ENCODE measurements around the gene PRR15L.

The PRR15L gene

DNA sequence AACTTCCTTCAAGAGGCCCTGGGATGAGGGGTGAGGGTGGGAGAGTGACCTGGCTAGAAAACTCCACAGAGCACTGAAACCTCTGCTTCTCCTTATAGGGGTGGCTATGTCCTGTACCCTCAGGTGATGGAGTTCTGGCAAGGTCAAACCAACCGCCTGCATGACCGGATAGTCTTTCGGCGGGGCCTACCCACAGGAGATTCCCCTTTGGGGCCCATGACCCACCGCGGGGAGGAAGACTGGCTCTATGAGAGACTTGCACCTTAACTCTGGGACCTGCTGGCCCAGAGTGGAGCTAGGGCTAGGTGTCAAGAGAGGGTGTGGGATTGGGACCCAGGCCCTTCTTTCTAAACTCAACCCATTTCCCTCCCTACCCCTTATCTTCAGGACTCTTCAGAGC is 11.2 kb downstream of the PRR15L start:
- no peaks in the 10 kb centered on the region for H3K79me1 ChIP-seq (ENCODE audit: low read depth, low read length)
- no peak overlapping the region for H2AFZ ChIP-seq (ENCODE audit: low read length)
- H3K4me2 ChIP-seq (ENCODE audit: insufficient read depth, low read length, poor library complexity, severe bottlenecking), result no peak overlapping the region
- no CpG with 5 or more reads among the region's 6 CpGs for WGBS, 2 donors (ENCODE audit: extremely low coverage in 2 of 2, insufficient read length in 2 of 2, insufficient replicate concordance in 1 of 2)
- H3K4me1 ChIP-seq (ENCODE audit: control insufficient read depth in 2 of 2, insufficient read depth in 1 of 2, low read depth in 1 of 2, low read length in 2 of 2), result peaks cover 8 to 11% of the 10 kb centered on the region in 2 donors
- no peak overlapping the region for H4K8ac ChIP-seq (ENCODE audit: low read depth, low read length)
- DNase-seq (ENCODE audit: low spot score), result no peak
- H2BK120ac ChIP-seq (ENCODE audit: low read depth, low read length), result no peak overlapping the region
- peak overlapping the region; percentile 78 for H2AK5ac ChIP-seq (ENCODE audit: low read depth, low read length)
- H2BK12ac ChIP-seq (ENCODE audit: low read length), result no peak overlapping the region
- H3K14ac ChIP-seq (ENCODE audit: low read length), result no peak overlapping the region
- H3K18ac ChIP-seq (ENCODE audit: low read length), result peak overlapping the region; percentile 36
- H3K27me3 ChIP-seq (ENCODE audit: control insufficient read depth in 3 of 3, insufficient read depth in 3 of 3, low read depth in 1 of 3, low read length in 3 of 3), result peaks cover 0 to 5% (median 0%) of the 10 kb centered on the region in 3 experiments
- H3K36me3 ChIP-seq (replicated peaks in 1 of 2; ENCODE audit: control insufficient read depth in 2 of 2, insufficient read depth in 2 of 2, low read length in 2 of 2), result peaks cover 0 to 12% of the 10 kb centered on the region in 2 donors
- H3K9me3 ChIP-seq (replicated peaks in 1 of 2; ENCODE audit: control insufficient read depth in 2 of 2, insufficient read depth in 1 of 2, low read depth in 1 of 2, low read length in 2 of 2), result no peaks in the 10 kb centered on the region
- no peak overlapping the region for H2BK5ac ChIP-seq (ENCODE audit: low read length)
- no peak overlapping the region for H3K9ac ChIP-seq (ENCODE audit: low read depth, low read length, poor library complexity)
- H3K4ac ChIP-seq (ENCODE audit: low read length), result no peak overlapping the region
- H2BK15ac ChIP-seq (ENCODE audit: low read length), result peak overlapping the region; percentile 18
- H3K27ac ChIP-seq (replicated peaks; ENCODE audit: low read length), result no peak overlapping the region
- no peak overlapping the region for H3K23ac ChIP-seq (ENCODE audit: low read depth, low read length, poor library complexity)
- no peak overlapping the region for H4K91ac ChIP-seq (ENCODE audit: low read depth, low read length, poor library complexity)
- no peak overlapping the region for H3K4me3 ChIP-seq (ENCODE audit: low read length in 2 of 2)

DNA sequence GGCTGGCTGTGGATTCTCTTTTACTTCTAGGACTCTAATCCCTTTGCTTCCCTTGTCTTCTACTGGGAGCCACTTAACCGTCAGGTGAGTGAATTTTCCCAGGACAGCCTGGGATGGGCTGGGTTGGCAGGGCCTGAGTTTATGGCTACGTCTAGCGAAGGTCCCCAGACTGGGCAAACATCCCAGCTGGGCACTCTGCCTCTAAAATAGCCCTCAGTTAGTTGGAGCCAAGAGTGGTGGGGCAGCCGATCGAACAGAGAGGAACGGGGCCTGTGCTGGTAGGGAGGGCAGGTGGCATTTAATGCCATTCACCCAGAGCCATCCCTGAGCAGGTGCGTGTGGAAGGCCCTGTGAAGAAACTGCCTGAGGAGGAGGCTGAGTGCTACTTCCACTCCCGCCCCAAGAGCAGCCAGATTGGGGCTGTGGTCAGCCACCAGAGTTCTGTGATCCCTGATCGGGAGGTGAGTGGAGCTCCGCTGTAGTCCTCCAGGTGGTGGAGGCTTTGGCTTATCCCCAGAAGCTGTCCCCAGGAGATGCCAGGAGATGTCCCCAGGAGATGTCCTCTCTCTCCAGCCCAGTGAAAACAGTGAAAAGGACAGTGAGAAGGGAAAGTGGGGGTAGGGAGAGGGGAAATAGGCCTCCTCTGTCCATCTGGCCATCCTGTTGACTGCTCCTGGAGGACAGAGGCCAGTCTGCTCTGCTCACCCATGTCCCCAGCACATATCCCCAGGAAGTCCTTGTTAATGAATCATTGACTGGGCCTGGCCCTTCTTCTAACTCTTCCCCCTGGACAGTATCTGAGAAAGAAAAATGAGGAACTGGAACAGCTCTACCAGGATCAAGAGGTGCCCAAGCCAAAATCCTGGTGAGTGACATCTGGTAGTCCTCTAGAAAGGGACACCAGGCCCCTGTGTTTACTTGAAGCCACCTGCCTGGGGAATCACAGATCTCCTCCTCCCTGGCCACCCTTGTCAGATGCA is 11.9 kb downstream of the PRR15L start:
- Histone ChIP-seq H4K91ac (ENCODE audit: low read depth, low read length, poor library complexity) (no peak overlapping the region), H3K27ac (replicated peaks; ENCODE audit: low read length) (no peak overlapping the region)

DNA sequence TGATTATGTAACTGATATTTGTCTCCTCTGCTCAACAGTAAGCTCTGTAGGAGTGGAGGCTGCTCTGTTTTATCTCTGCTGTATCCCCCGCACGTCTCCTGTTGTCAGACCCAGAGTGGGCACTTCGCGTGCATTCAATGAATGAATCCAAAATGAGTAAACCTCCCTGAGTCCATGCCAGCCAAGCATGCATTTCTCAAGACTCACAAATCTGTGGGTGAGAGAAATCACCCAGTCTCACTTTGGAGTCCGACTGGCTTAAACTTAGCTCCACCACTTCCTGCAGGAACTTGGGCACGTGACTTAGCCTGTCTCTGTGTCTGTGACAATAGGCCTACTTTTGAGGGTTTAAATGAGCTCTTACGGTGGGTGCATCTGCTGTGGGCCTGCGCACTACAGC is 12.6 kb downstream of the PRR15L start:
- Histone ChIP-seq H3K4me1 (ENCODE audit: control insufficient read depth in 2 of 2, insufficient read depth in 1 of 2, low read depth in 1 of 2, low read length in 2 of 2) (peaks cover 6 to 13% of the 10 kb centered on the region in 2 donors), H3K9me3 (replicated peaks in 1 of 2; ENCODE audit: control insufficient read depth in 2 of 2, insufficient read depth in 1 of 2, low read depth in 1 of 2, low read length in 2 of 2) (peaks cover 0 to 2% of the 10 kb centered on the region in 2 donors), H3K9ac (ENCODE audit: low read depth, low read length, poor library complexity) (no peak overlapping the region), H2AK5ac (ENCODE audit: low read depth, low read length) (peak overlapping the region; percentile 38), H3K4me2 (ENCODE audit: insufficient read depth, low read length, poor library complexity, severe bottlenecking) (no peak overlapping the region), H3K23ac (ENCODE audit: low read depth, low read length, poor library complexity) (no peak overlapping the region), H3K36me3 (replicated peaks in 1 of 2; ENCODE audit: control insufficient read depth in 2 of 2, insufficient read depth in 2 of 2, low read length in 2 of 2) (peaks cover 0 to 12% of the 10 kb centered on the region in 2 donors), H3K18ac (ENCODE audit: low read length) (no peak overlapping the region), H3K27me3 (ENCODE audit: control insufficient read depth in 3 of 3, insufficient read depth in 3 of 3, low read depth in 1 of 3, low read length in 3 of 3) (peaks cover 0 to 10% (median 0%) of the 10 kb centered on the region in 3 experiments), H4K91ac (ENCODE audit: low read depth, low read length, poor library complexity) (no peak overlapping the region), H3K79me1 (ENCODE audit: low read depth, low read length) (no peaks in the 10 kb centered on the region), H2AFZ (ENCODE audit: low read length) (no peak overlapping the region), H3K4ac (ENCODE audit: low read length) (no peak overlapping the region), H2BK120ac (ENCODE audit: low read depth, low read length) (no peak overlapping the region), H4K8ac (ENCODE audit: low read depth, low read length) (no peak overlapping the region), H3K4me3 (ENCODE audit: low read length in 2 of 2) (no peak overlapping the region), H2BK12ac (ENCODE audit: low read length) (no peak overlapping the region), H3K14ac (ENCODE audit: low read length) (no peak overlapping the region), H3K27ac (replicated peaks; ENCODE audit: low read length) (no peak overlapping the region), H2BK15ac (ENCODE audit: low read length) (no peak overlapping the region), H2BK5ac (ENCODE audit: low read length) (no peak overlapping the region)
- WGBS, 2 donors (ENCODE audit: extremely low coverage in 2 of 2, insufficient read length in 2 of 2, insufficient replicate concordance in 1 of 2), result no CpG with 5 or more reads among the region's 8 CpGs
- no peak for DNase-seq (ENCODE audit: low spot score)

More for the DNA sequence above, 11.9 kb downstream of the PRR15L start:
- H2BK12ac ChIP-seq (ENCODE audit: low read length), result no peak overlapping the region
- H3K9me3 ChIP-seq (replicated peaks in 1 of 2; ENCODE audit: control insufficient read depth in 2 of 2, insufficient read depth in 1 of 2, low read depth in 1 of 2, low read length in 2 of 2), result peaks cover 0 to 1% of the 10 kb centered on the region in 2 donors
- H3K4ac ChIP-seq (ENCODE audit: low read length), result no peak overlapping the region
- no peak overlapping the region for H3K23ac ChIP-seq (ENCODE audit: low read depth, low read length, poor library complexity)
- H2AFZ ChIP-seq (ENCODE audit: low read length), result no peak overlapping the region
- H2BK5ac ChIP-seq (ENCODE audit: low read length), result no peak overlapping the region
- H2BK15ac ChIP-seq (ENCODE audit: low read length), result peak overlapping the region; percentile 18
- H3K18ac ChIP-seq (ENCODE audit: low read length), result no peak overlapping the region
- no peaks in the 10 kb centered on the region for H3K79me1 ChIP-seq (ENCODE audit: low read depth, low read length)
- H2BK120ac ChIP-seq (ENCODE audit: low read depth, low read length), result no peak overlapping the region
- H2AK5ac ChIP-seq (ENCODE audit: low read depth, low read length), result peak overlapping the region; percentile 38
- H3K4me1 ChIP-seq (ENCODE audit: control insufficient read depth in 2 of 2, insufficient read depth in 1 of 2, low read depth in 1 of 2, low read length in 2 of 2), result peaks cover 8 to 13% of the 10 kb centered on the region in 2 donors
- no peak overlapping the region for H3K9ac ChIP-seq (ENCODE audit: low read depth, low read length, poor library complexity)
- H3K4me2 ChIP-seq (ENCODE audit: insufficient read depth, low read length, poor library complexity, severe bottlenecking), result no peak overlapping the region
- H3K36me3 ChIP-seq (replicated peaks in 1 of 2; ENCODE audit: control insufficient read depth in 2 of 2, insufficient read depth in 2 of 2, low read length in 2 of 2), result peaks cover 0 to 12% of the 10 kb centered on the region in 2 donors
- H3K4me3 ChIP-seq (ENCODE audit: low read length in 2 of 2), result no peak overlapping the region
- H3K27me3 ChIP-seq (ENCODE audit: control insufficient read depth in 3 of 3, insufficient read depth in 3 of 3, low read depth in 1 of 3, low read length in 3 of 3), result peaks cover 0 to 10% (median 0%) of the 10 kb centered on the region in 3 experiments
- DNase-seq (ENCODE audit: low spot score), result no peak
- no peak overlapping the region for H4K8ac ChIP-seq (ENCODE audit: low read depth, low read length)
- WGBS, 2 donors (ENCODE audit: extremely low coverage in 2 of 2, insufficient read length in 2 of 2, insufficient replicate concordance in 1 of 2), result no CpG with 5 or more reads among the region's 10 CpGs
- no peak overlapping the region for H3K14ac ChIP-seq (ENCODE audit: low read length)

DNA sequence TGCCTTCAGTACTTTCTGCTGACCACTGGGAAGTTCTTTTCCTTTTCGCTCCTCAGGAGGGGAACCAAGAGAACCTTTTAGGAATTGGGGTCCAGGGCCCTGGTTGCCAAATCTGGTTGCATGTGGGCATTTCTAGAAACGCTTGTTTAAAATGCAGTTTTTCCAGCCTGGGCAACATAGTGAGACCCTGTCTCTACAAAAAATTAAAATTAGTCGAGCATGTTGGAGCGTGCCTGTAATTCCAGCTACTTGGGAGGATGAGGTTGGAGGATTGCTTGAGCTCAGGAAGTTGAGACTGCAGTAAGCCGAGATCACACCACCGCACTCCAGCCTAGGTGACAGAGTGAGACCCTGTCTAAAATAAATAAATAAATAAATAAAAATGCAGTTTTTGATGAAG is 15.1 kb downstream of the PRR15L start:
- H3K9ac ChIP-seq (ENCODE audit: low read depth, low read length, poor library complexity), result no peak overlapping the region
- H3K18ac ChIP-seq (ENCODE audit: low read length), result no peak overlapping the region
- H3K27ac ChIP-seq (replicated peaks; ENCODE audit: low read length), result no peak overlapping the region
- no peak overlapping the region for H4K8ac ChIP-seq (ENCODE audit: low read depth, low read length)
- H3K23ac ChIP-seq (ENCODE audit: low read depth, low read length, poor library complexity), result no peak overlapping the region
- no peak overlapping the region for H2BK12ac ChIP-seq (ENCODE audit: low read length)
- H3K4ac ChIP-seq (ENCODE audit: low read length), result no peak overlapping the region
- H3K27me3 ChIP-seq (ENCODE audit: control insufficient read depth in 3 of 3, insufficient read depth in 3 of 3, low read depth in 1 of 3, low read length in 3 of 3), result peaks cover 0 to 8% (median 0%) of the 10 kb centered on the region in 3 experiments
- H3K36me3 ChIP-seq (replicated peaks in 1 of 2; ENCODE audit: control insufficient read depth in 2 of 2, insufficient read depth in 2 of 2, low read length in 2 of 2), result peaks cover 0 to 12% of the 10 kb centered on the region in 2 donors
- peak overlapping the region in 1 of 2 donors; percentile 60 for H3K4me3 ChIP-seq (ENCODE audit: low read length in 2 of 2)
- peaks cover 0 to 2% of the 10 kb centered on the region in 2 donors for H3K9me3 ChIP-seq (replicated peaks in 1 of 2; ENCODE audit: control insufficient read depth in 2 of 2, insufficient read depth in 1 of 2, low read depth in 1 of 2, low read length in 2 of 2)
- no peak overlapping the region for H2AK5ac ChIP-seq (ENCODE audit: low read depth, low read length)
- H2AFZ ChIP-seq (ENCODE audit: low read length), result no peak overlapping the region
- no CpG with 5 or more reads among the region's 6 CpGs for WGBS, 2 donors (ENCODE audit: extremely low coverage in 2 of 2, insufficient read length in 2 of 2, insufficient replicate concordance in 1 of 2)
- no peak overlapping the region for H4K91ac ChIP-seq (ENCODE audit: low read depth, low read length, poor library complexity)
- H3K79me1 ChIP-seq (ENCODE audit: low read depth, low read length), result no peaks in the 10 kb centered on the region
- H3K4me1 ChIP-seq (ENCODE audit: control insufficient read depth in 2 of 2, insufficient read depth in 1 of 2, low read depth in 1 of 2, low read length in 2 of 2), result peaks cover 4 to 7% of the 10 kb centered on the region in 2 donors
- H2BK120ac ChIP-seq (ENCODE audit: low read depth, low read length), result no peak overlapping the region
- H2BK15ac ChIP-seq (ENCODE audit: low read length), result no peak overlapping the region
- no peak overlapping the region for H3K14ac ChIP-seq (ENCODE audit: low read length)
- H3K4me2 ChIP-seq (ENCODE audit: insufficient read depth, low read length, poor library complexity, severe bottlenecking), result no peak overlapping the region
- no peak for DNase-seq (ENCODE audit: low spot score)
- H2BK5ac ChIP-seq (ENCODE audit: low read length), result no peak overlapping the region
